CD1c-positive myeloid dendritic cell (primary cell): ENCODE data around the gene PTPN1.

ENCODE experiments used
- DNase-seq: peaks from one replicate; pipeline ENCODE4 v3.0.0-alpha.2; 2016; ENCODE audit errors: extremely low spot score

PTPN1 gene

DNA sequence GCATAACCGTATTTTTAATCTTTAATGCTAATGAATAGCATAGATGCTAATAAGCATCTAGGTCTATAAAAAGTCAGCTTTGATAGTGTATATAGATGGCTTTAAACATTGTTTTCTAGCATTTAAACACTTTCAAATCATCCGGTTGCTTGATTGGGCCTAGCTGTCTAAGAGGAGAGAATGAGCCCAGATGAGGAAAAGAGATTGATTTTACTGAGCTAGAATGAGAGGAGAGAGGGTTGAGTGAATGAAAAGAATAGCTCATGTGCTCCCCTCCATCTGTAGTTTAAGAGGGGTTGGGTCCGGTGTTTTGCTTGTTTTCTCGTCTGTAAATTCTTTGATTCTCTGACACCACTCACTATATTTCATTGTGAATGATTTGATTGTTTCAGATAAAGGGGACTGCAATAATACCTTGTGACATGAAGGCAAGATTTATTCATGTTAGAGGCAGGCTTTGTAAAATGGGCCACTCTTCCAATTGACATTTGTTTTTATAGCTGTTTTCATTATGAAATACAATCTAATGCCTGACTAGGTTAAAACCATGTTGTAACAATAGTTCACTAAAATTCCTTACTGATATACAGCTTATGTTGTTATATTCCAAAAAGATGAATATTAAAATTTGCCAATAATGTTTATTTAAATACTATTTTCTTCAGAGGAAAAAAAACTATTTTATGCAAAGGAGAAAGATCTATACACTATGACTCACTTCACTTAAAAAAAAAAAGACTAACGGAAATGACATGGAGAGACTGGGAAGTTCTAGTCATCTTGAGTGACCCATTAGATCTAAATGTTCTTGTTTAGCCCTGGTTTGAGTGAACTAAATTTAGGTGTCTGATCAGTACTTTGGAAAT lies 3.2 kb downstream of the PTPN1 start:
- peak; percentile 62 for DNase-seq

DNA sequence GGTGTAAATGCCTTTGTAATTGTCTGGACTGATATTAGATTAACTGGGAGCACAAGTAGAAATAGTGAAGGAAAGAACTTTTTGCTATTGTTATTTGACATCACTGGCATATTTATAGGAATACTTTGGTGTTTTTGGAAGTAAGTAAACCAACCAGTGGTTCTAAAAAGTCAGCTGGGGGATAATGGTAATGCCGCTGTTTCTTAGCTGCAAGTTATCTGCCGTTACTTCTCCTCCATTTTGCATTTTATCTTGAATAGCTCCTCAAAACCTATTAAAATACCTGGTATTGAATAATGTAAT lies 3.8 kb downstream of the PTPN1 start:
- DNase-seq = no peak

DNA sequence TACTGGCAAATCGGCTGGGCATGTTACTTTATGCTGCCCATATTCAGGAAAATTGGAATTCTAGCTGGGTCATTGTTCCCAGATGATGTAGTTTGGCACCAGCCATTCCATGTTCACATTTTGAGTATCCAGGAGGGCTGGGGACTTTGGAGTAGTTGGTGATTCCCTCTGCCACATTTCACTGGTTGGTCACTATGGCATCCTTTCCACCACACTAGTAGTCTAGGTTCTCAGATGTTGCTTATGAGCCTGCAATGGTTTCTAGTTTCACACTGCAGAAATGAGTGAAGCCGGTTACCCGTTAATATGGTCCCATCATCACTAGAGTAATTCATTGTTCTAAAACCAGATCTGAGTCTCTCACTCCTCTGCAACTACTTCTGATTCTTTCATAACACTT lies 4.6 kb downstream of the PTPN1 start:
- DNase-seq = no peak

DNA sequence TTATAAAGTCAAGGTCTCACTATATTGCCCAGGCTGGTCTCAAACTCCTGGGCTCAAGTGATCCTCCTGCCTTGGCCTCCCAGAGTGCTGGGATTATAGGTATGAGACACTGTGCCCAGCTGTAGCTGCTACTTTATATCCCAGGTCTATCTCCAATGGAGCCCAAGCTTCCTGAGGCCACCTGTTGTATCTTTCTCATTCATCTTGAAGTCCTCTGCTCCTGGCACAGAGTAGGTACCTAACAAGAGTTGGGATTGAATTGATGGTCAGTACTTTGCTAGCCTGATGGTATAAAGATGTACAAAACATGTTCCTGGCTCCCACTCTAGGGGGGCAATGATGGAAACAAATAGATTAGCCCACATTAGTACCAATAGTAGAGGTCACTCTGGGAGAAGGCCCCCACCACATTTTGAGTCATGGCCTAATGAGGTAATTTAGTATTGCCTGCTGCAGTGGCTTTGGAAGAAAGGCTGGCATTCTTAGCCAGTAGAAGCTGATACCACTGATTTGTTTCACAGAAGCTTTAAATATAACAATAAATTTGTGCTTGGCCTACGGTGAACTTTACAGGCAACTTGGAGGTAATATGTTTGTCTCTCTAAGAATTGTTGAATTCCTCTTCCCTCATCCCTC lies 5.4 kb downstream of the PTPN1 start:
- DNase-seq = no peak

DNA sequence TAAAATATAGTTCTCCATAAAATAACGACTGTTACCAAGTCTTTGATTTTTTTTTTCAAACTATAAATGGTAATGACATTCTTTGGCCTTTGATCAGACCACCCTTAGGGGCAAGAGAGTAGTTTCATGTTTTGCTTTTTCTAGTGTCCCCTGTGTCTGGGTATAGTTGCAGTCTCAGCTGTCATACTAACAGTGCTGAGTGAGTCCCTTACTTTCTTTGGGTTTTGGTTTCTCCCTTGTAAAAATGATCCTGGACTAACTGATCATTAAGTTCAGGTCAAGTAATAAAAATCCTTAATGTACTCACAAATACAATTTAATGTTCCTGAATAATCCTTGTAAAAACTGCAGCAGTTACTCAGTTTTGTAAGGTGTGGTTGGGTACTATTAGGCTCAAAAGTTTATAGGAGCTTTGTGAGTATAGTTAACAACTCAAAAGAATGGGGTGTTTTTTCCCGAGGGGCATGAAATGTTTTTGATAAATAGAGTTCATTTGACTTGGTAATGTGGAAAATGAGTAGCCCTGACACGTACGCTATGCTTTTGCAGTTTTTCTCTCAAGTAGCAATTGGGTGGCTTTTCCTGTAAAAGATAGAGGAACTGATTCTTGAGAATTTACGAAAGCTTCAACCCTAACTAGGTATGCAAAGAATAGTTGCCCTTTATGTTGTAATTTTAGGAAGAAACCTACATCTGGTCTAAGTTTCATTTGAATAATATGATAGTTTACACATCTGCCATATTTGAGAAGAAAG lies 6.2 kb downstream of the PTPN1 start:
- DNase-seq = peak; percentile 85

DNA sequence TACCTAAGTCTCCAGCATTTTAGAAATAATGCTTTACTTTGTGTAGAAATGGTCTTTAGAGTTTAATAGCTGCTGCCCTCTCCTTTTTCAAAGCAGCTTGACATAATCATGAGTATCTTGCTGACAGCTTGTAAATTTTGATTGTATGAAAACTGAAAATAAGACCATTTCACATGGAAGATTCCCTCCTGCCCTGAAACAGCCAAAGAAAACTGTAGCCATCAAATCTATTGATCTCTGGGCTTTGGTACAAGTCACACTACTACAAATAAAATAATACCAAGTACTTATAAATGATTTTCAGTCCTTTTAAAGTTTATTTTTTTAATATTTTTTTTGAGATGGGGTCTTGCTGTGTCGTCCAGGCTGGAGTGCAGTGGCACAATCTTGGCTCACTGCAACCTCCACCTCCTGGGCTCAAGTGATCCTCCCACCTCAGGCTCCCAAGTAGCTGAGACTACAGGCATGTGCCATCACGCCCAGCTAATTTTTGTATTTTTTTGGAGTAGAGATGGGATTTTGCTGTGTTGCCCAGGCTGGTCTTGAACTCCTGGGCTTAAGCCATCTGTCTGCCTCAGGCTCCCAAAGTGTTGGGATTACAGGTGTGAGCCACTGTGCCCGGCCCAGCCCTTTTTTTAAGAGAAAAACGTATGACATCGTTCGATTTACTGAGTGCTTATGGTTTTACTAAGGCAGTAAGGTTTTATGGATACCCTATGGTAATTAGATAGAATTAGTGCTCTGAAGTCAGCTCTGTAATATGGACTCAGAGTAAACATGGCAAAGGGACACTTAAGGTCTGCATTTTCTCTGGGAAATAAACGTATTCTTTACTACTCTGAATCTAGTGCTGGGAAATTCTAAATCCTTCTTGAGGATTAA lies 7.0 kb downstream of the PTPN1 start:
- no peak for DNase-seq

DNA sequence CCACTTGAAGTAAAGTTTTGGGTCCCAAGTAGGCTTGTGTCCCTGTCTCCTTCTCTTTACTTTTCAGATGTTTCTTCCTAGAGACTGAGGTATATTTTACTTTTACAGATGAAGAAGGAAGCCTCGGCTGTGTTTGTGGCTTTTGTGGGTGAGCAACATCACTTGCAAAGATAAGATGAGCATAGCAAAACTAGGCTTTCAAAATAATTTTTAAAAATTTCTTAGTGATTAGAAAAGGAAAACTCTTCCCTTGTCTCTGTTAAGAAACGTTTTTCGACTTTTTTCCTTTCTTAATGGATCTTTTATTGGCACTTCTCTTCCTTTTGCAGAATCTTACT lies 7.6 kb downstream of the PTPN1 start:
- DNase-seq = no peak

DNA sequence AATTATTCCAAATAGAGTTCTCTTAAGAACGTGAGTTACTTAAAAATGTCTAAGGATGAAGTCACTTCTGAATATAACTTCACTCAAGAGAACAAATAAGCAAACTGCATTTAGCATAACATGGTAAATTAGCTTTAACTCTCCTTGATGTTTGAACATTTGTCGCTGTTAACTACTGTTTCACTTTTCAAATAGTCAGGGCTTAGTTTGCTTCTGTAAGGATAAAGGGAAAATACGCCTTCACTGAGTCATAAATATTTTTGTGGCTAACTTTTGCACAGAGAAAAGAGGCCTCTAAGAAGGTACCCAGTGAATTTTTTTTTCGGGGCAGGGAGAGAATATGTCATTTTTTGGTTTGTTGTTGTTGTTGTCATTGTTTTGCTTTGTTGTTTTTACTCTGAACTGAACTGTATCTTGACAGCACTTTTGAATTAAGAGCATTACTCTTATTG lies 8.1 kb downstream of the PTPN1 start:
- peak; percentile 30 for DNase-seq

DNA sequence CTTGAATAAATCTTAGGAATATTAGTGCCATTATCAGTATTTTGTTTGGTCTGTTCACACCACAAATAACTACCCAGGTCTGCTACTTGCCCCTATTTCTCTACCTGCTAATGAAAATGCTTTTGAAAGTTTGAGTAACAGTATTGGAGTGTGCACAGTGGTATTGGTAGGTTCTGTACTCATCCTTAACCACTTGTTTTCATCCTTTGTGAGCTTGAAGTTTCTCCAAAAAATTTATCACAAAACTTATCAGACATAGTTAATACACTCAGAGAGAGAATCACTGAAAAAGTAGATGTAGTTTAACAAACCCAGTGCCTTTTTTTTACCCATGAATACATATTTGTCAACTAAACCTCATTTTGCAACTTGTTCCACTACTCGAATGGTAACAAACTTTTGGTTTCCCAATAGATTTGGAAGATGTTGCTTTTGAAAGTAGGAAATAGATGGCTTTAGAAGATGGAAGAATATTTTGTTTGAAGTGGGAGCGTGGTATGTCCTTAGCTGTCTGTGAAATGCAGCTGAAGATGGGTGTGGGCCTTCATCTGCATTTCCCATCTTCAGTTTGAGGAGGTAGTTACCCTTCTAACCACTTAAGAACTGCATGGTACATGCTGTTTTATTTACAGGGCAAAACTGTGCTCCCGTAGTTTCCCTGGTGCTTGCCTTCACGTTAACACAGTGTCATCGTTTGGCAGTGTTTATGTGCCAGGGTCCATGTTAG lies 9.0 kb downstream of the PTPN1 start:
- DNase-seq = peak; percentile 37

DNA sequence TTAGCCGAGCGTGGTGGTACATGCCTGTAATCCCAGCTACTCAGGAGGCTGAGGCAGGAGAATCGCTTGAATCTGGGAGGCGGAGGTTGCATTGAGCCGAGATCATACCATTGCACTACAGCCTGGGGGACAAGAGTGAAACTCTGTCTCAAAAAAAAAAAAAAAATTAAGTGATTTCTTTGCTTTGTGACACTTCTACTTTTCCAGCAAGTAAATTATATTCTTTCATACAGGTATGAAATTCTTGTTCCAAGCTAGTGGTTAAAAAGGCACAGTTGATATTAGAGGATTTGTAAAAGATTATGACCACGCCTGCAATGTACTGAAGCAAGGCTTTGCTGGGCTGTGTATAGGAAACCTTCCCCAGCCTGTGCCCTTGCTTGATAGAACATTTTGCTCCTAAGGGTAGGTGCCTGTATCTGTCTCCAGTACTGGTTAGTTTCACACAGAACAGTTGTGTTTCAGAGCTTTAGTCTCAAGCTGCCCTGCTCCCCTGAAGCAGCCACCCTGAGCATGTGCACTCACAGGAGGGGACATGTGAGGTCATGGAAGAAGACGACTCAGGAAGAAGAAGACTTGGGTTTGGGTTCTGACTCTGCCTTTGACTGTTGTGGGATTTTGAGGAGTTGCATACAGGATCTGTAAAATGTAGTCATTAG lies 10.2 kb downstream of the PTPN1 start:
- no peak for DNase-seq

DNA sequence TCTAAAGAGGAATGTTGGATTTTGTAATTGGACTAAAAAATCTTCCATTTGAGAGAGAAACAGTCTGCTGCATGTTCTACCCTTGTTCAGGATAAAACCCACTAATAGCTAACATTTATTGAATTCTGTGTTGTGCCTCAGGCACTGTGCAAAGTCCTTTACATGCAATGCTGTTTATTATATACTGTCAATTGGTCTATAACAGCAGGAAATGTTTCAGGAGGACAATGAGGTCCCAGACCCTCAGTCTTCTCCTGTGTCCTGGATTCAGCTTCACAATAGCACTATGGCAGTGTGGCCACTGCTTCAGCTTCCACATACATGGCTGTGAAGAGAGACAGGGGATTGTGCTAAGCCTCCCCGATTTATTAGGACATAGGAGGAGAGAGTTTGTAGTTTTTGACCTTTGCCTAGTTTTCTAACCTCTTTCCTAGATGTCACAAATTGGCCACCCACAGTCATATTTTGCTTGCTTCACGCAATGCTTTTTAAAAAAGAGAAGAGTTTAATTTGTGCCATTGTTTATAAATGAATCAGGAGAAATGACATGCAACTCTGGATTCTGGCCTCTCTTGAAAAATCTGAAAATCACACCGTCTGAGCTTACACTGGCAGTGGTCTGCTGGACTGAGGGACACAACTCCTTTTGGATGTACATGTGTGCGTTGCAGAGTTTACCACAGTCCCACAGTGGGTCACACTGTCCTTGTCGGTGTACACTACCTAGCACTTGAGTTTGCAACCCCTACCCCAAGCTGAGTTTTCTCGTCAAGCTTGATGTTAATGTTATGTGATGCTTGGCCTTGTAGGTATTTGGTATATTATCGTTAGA lies 11.3 kb downstream of the PTPN1 start:
- peak; percentile 31 for DNase-seq

DNA sequence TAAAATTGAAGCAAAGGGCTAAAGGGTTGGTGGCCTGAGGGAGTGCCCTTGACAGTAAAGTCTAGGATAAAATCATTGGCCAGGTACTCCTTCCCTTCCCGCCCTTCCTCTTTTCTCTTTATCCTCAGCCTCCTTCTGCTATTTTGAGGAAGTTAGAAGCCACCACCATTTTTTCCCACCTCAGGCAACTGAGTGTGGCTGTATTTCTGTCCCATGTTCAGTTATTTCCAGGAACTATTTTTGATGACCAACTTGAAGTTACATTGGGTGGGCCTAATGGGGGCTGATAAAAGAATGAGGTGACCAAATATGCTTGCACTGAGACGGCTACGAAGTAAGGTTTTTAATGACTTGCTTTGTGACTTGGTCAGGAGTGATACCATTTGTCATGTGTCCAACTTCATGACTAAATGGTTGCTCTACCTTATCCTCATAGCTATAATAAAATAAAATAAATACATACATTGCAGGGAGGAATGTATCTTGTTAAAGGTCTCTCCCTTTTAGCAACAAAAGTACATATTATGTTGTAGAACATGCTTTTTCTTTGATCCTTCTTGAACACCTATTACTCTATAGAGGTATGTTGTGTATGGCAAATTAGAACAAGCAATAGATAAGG lies 12.0 kb downstream of the PTPN1 start:
- peak; percentile 29 for DNase-seq

DNA sequence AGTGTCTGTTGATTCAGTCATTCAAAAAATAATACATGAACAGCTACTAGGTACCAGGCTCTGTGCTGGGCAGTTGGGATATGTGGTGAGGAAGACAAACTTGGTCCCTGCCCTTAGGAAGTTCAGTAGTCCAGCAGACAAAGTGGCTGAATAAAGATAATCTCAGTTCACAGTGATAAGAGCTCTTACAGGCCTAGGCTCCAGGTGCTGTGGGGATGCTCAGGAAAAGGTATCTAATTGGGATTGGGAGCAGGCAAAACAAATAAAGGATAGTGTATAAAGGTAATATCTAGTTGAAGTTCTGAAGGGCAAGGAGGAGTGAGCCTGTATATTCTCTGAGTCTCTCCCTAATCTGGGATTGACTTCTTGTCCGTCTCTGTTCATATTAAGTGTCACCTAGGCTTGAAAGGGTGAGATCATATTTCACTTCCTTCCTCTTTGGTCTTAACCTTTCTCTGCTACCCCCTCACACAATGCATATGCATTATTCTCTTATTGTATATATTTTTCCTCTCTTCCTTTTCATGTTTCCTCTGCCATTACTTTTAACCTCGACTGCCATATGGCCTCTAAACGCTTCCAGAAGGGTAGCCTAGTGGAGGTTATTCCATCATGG lies 13.5 kb downstream of the PTPN1 start:
- DNase-seq = no peak

DNA sequence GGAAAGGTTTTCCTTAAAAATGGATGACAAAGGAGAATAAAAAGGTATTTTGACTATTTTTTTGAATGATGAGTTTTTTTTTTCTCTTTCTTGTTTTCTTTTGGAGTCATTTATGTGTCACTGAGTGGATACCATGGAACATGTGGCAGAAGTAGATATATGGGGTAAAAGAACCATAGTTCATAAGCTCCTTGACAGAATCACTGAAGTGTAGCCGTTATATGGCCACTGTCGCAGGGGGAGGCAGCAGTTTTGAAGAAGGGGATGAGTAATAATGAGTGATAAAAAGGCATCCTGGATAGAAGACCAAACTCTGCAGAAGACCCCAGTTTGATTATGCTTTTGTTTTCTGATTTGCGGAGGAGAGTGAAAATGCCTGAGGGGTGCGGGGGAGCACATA lies 15.5 kb downstream of the PTPN1 start:
- no peak for DNase-seq

DNA sequence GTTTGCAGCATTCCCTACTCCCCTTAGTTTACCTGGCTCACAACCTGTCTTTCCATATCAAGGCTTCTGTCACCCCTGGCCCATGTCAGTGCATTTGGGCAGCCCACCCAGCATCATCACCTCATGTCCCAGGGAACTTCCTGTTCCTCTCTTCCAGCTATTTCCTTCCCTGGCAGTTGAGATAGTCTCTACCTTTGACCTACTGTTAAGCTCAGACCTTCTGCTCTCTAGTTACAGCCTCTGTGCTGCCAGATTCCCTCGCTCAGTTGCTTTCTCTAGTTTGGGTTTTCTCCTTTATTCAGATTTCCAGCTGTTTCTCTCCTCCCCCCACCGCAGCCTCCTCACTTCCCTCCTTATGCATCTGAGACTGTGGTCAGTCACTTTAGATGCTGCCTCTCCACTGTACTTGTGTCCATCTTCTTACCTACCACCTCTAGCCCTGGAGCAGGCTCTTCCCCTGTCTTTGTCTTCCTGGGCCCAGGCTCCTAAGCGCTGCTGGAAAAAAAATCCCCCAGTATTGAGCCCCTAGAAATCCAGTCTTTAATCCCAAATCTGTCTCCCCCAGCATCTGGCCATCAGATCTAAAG lies 16.3 kb downstream of the PTPN1 start:
- DNase-seq = no peak

DNA sequence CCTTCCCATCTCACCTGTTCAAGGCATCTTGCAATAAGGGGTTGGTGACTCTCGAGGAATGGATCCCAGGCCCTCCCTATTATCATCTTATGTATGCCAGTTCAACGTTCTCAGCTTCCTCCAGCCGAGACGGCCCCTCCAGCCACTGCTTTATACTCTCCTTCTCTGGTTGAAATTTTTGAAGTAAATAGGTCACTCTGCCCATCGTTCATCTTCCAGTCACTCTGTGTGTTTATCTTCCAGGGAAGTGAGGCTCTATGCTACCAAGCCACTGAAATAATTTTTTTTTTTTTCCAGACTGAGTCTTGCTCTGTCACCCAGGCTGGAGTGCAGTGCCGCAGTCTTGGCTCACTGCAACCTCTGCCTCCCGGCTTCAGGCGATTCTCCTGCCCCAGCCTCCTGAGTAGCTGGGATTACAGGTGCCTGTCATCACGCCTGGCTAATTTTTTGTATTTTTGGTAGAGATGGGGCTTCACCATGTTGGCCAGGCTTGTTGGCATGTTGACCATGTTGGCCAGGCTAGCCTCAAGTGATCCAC lies 17.0 kb downstream of the PTPN1 start:
- no peak for DNase-seq

DNA sequence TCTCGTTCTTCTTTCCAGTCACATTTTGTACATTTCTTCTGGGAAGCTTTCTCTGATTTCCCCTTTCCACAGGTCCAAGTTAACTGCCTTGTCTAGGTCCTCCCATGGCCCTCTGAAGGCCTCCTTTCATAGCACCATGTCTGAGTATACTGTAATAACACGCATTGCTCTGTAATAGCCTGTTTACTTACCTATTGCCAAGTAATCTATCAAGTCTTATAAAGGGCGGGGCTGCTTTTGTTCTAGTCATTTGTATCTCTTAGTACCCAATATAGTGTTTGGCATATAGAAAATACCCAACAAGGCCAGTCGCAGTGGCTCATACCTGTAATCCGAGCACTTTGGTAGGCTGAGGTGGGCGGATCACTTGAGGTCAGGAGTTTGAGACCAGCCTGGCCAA lies 17.9 kb downstream of the PTPN1 start:
- DNase-seq = no peak

DNA sequence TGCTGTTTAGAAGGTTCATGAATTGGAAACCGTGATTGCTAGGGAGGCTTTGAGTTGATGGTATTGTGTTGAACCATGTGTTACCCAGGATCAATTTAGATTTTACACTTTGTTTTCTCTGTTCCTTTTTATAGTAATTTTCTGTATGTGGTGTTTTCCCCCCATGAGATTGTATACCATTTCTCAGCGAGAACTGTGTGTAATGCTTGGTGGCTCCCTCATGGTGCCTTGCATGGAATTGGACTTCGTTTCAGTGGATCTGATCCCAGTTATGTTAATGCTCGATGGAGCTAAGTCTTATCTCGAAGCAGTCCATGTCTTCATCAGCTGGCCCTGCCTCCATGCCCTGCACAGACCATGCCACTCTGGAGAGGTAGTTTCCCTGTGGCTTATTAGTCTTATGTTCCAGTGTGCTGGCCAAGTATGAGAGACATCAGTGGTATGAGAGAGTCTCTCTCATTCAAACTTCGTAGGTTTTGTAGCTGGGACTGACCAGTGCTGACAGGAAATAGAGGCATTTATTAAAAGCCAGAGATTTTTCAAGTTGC lies 18.7 kb downstream of the PTPN1 start:
- no peak for DNase-seq
